RPMI8226 (cell line): ENCODE results near the gene CPA5.

Experiments
- DNase-seq: peaks from one replicate; pipeline ENCODE4 v3.0.0-alpha.2; 2015

Gene CPA5

GRCh38 chr7:130379921-130380860, 35.6 kb downstream of the CPA5 start, which contains the start of gene CPA1:
Gene CPA1 (plus strand): TSS chr7:130380494. CDS start chr7:130380521, 27 bp downstream.
- DNase-seq: no peak

- no peak for DNase-seq
These were observed 36.3 kb downstream of the CPA5 start for GRCh38 chr7:130380861-130381455.

- DNase-seq: peak; percentile 45
These were observed 37.1 kb downstream of the CPA5 start for GRCh38 chr7:130381468-130382312.

GRCh38 chr7:130383187-130383980, 38.8 kb downstream of the CPA5 start:
- no peak for DNase-seq

GRCh38 chr7:130384371-130384801, 39.8 kb downstream of the CPA5 start:
- DNase-seq: no peak

- no peak for DNase-seq
These were observed 40.4 kb downstream of the CPA5 start for GRCh38 chr7:130384841-130385599.

GRCh38 chr7:130385600-130386066, 41.0 kb downstream of the CPA5 start:
- no peak for DNase-seq

GRCh38 chr7:130386876-130387275, 42.3 kb downstream of the CPA5 start:
- no peak for DNase-seq

GRCh38 chr7:130387306-130387627, 42.7 kb downstream of the CPA5 start:
- no peak for DNase-seq

GRCh38 chr7:130387628-130388403, 43.2 kb downstream of the CPA5 start:
- DNase-seq: no peak

- no peak for DNase-seq
These were observed 44.1 kb downstream of the CPA5 start for GRCh38 chr7:130388671-130389070.

GRCh38 chr7:130390486-130390885, 45.9 kb downstream of the CPA5 start:
- DNase-seq: no peak

GRCh38 chr7:130393101-130393561, 48.5 kb downstream of the CPA5 start:
- no peak for DNase-seq

GRCh38 chr7:130393841-130394411, 49.3 kb downstream of the CPA5 start:
- DNase-seq: peak; percentile 27

GRCh38 chr7:130394421-130395195, 50.0 kb downstream of the CPA5 start:
- DNase-seq: peak; percentile 17

- no peak for DNase-seq
These were observed 50.8 kb downstream of the CPA5 start for GRCh38 chr7:130395421-130395820.

GRCh38 chr7:130396109-130396508, 51.5 kb downstream of the CPA5 start:
- DNase-seq: no peak

- DNase-seq: no peak
These were observed 52.6 kb downstream of the CPA5 start for GRCh38 chr7:130397051-130397757.

GRCh38 chr7:130397758-130398073, 53.1 kb downstream of the CPA5 start:
- DNase-seq: no peak
